Gastroesophageal sphincter (tissue), 4 donors: Measurements from ENCODE around the gene FBXL16. TPM values are rescaled to one million over a fixed set of nuclear protein-coding genes. Genes with fewer than 3 reads are reported as not detected.

Experiments used
- ATAC-seq: fragments of 150-250 bp; one replicate; pipeline ENCODE4 v1.9.1; 2016; ENCODE audit warnings: mild to moderate bottlenecking, moderate library complexity
- H3K27ac ChIP-seq, 4 donors: fragments of 200-600 bp; sonication (generic) in 3 of 4; 1 replicate in 3 of 4; 2 replicates in 1 of 4; pipeline ENCODE4 v1.5.1; 2016 to 2019
- H3K27me3 ChIP-seq: fragments of 200-600 bp; sonication (generic); one replicate; pipeline ENCODE4 v1.5.1; 2019
- H3K36me3 ChIP-seq, 2 donors: fragments of 200-600 bp; sonication (generic); one replicate each; pipeline ENCODE4 v1.5.1; 2019; ENCODE audit warnings: control low read depth in 1 of 2
- H3K4me1 ChIP-seq, 3 donors: fragments of 200-600 bp; sonication (generic); 1 replicate in 2 of 3; 2 replicates in 1 of 3; pipeline ENCODE4 v1.5.1; 2016 to 2019; ENCODE audit warnings: control low read depth in 2 of 3
- H3K4me3 ChIP-seq, 2 donors: fragments of 200-600 bp; sonication (generic); one replicate each; pipeline ENCODE4 v1.5.1; 2019; ENCODE audit warnings: mild to moderate bottlenecking in 1 of 2, moderate library complexity in 1 of 2
- H3K9me3 ChIP-seq, 3 donors: fragments of 200-600 bp; sonication (generic); one replicate each; pipeline ENCODE4 v1.5.1; 2017 to 2019; ENCODE audit warnings: control low read depth in 2 of 3
- CTCF ChIP-seq, 4 experiments: fragments of 200-600 bp in 2 of 4; fragments of 450-650 bp in 2 of 4; sonication (generic) in 1 of 4; IDR thresholded peaks; one replicate each; pipeline ENCODE4 v1.5.1; 2017 to 2019; ENCODE audit warnings: antibody characterized with exemption in 4 of 4, mild to moderate bottlenecking in 2 of 4, moderate library complexity in 2 of 4
- EP300 ChIP-seq: sonication (generic); formaldehyde crosslinking; IDR thresholded peaks from one replicate; pipeline ENCODE4 v1.6.1; 2017; ENCODE audit warnings: antibody characterized with exemption, mild to moderate bottlenecking
- POLR2A ChIP-seq, 2 donors: fragments of 450-650 bp; IDR thresholded peaks; one replicate each; pipeline ENCODE4 v1.6.1; 2017; ENCODE audit warnings: antibody characterized with exemption in 2 of 2, mild to moderate bottlenecking in 2 of 2, moderate library complexity in 1 of 2
- POLR2AphosphoS5 ChIP-seq: sonication (generic); formaldehyde crosslinking; IDR thresholded peaks from one replicate; pipeline ENCODE4 v1.6.1; 2017; ENCODE audit warnings: antibody characterized with exemption
- WGBS, 2 donors: methylation state at CpG; one replicate each; pipeline ENCODE4 v1.1.5; 2018; ENCODE audit warnings: low coverage in 1 of 2; 5-methylcytosine and 5-hydroxymethylcytosine counted together
- total RNA-seq, 4 donors: library from RNA; depleted of rRNA; stranded (reverse); fragments of >200 nt; gene quantifications; one replicate each; pipeline ENCODE4 v1.1.0, GENCODE V29; 2016

FBXL16 gene
- total RNA-seq, 4 donors from 2014 or later, result 0.27 to 1.4 (median 0.35) TPM

GRCh38 chr16:700684-701584 is 4.7 kb downstream of the FBXL16 start:
- WGBS, 2 donors, result no CpG with 5 or more reads among the region's 76 CpGs

GRCh38 chr16:698911-699671 is 6.5 kb downstream of the FBXL16 start:
- H3K27me3 ChIP-seq, result peaks cover 100% of the 10 kb centered on the region
- no peak for ATAC-seq
- 56% methylated on average over 9 of the region's 19 CpGs; no CpG with 5 or more reads in 1 of the 2 donors for WGBS, 2 donors

More at GRCh38 chr16:700684-701584, 4.7 kb downstream of the FBXL16 start:
- Histone ChIP-seq H3K27me3 (peaks cover 100% of the 10 kb centered on the region), H3K9me3 (no peaks in the 10 kb centered on the region), H3K36me3 (no peaks in the 10 kb centered on the region), H3K4me3 (no peak overlapping the region), H3K27ac (no peak overlapping the region), H3K4me1 (peaks cover 0 to 24% (median 3%) of the 10 kb centered on the region in 3 donors)
- peak; percentile 67 for ATAC-seq
- no peak for TF ChIP-seq POLR2A (IDR thresholded peaks at IDR 0.05)
- TF ChIP-seq EP300, result no peak
- no peak for TF ChIP-seq CTCF (IDR thresholded peaks at IDR 0.05)
- no peak for TF ChIP-seq POLR2AphosphoS5

GRCh38 chr16:695355-696089 is 10.1 kb downstream of the FBXL16 start:
- Histone ChIP-seq H3K4me3 (peak overlapping the region in 1 of 2 donors; percentile 29), H3K9me3 (no peaks in the 10 kb centered on the region), H3K4me1 (peaks cover 0 to 40% (median 13%) of the 10 kb centered on the region in 3 donors), H3K27ac (no peak overlapping the region), H3K27me3 (peaks cover 89% of the 10 kb centered on the region), H3K36me3 (no peaks in the 10 kb centered on the region)
- WGBS, 2 donors, result no CpG with 5 or more reads among the region's 71 CpGs
- TF ChIP-seq POLR2A (IDR thresholded peaks at IDR 0.05) (no peak), POLR2AphosphoS5 (no peak), CTCF (IDR thresholded peaks at IDR 0.05) (no peak), EP300 (no peak)
- ATAC-seq, result no peak

More at GRCh38 chr16:698911-699671, 6.5 kb downstream of the FBXL16 start:
- Histone ChIP-seq H3K9me3 (no peaks in the 10 kb centered on the region), H3K4me3 (no peak overlapping the region), H3K27ac (no peak overlapping the region), H3K36me3 (no peaks in the 10 kb centered on the region), H3K4me1 (peaks cover 0 to 32% (median 14%) of the 10 kb centered on the region in 3 donors)
- TF ChIP-seq EP300 (no peak), POLR2AphosphoS5 (no peak), POLR2A (IDR thresholded peaks at IDR 0.05) (no peak)

- no peak overlapping the region for H3K27ac ChIP-seq
- H3K4me3 ChIP-seq, result peak overlapping the region in 1 of 2 donors; percentile 19
- no peaks in the 10 kb centered on the region for H3K9me3 ChIP-seq
- H3K4me1 ChIP-seq, result peaks cover 0 to 38% (median 15%) of the 10 kb centered on the region in 3 donors
- no CpG with 5 or more reads among the region's 37 CpGs for WGBS, 2 donors
- TF ChIP-seq EP300, result no peak
- TF ChIP-seq POLR2AphosphoS5, result no peak
- no peak for TF ChIP-seq CTCF (IDR thresholded peaks at IDR 0.05)
- no peak for TF ChIP-seq POLR2A (IDR thresholded peaks at IDR 0.05)
- H3K36me3 ChIP-seq, result no peaks in the 10 kb centered on the region
- H3K27me3 ChIP-seq, result peaks cover 83% of the 10 kb centered on the region
- ATAC-seq, result no peak
Observed at GRCh38 chr16:694863-695354, 10.7 kb downstream of the FBXL16 start.
